GM21576 (cell line): ENCODE measurements around the gene NUDCD3.

ENCODE experiments used
- ATAC-seq: cut with Tn5 transposase; IDR thresholded peaks from one replicate; pipeline ENCODE4 v1.9.1; 2021; ENCODE audit warnings: mild to moderate bottlenecking, moderate library complexity; ENCODE audit not compliant: unreplicated experiment

The NUDCD3 gene

GRCh38 chr7:44385434-44386138 lies 104.9 kb downstream of the NUDCD3 start:
- ATAC-seq = no peak

GRCh38 chr7:44384586-44385433 lies 105.6 kb downstream of the NUDCD3 start:
- ATAC-seq = no peak

GRCh38 chr7:44383566-44383965 lies 106.9 kb downstream of the NUDCD3 start:
- ATAC-seq = no peak

GRCh38 chr7:44382459-44383265 lies 107.8 kb downstream of the NUDCD3 start:
- ATAC-seq = no peak

- no peak for ATAC-seq
These were observed 108.8 kb downstream of the NUDCD3 start for GRCh38 chr7:44381494-44382220.

GRCh38 chr7:44380831-44381493 lies 109.5 kb downstream of the NUDCD3 start:
- ATAC-seq = no peak

GRCh38 chr7:44380189-44380830 lies 110.1 kb downstream of the NUDCD3 start:
- ATAC-seq = no peak

GRCh38 chr7:44379366-44380188 lies 110.9 kb downstream of the NUDCD3 start:
- no peak for ATAC-seq

- ATAC-seq = no peak
These were observed 111.7 kb downstream of the NUDCD3 start for GRCh38 chr7:44378744-44379143.

- peak; percentile 65 for ATAC-seq
These were observed 112.6 kb downstream of the NUDCD3 start for GRCh38 chr7:44377681-44378421.

- no peak for ATAC-seq
These were observed 113.4 kb downstream of the NUDCD3 start for GRCh38 chr7:44377134-44377463.

GRCh38 chr7:44376429-44377133 lies 113.9 kb downstream of the NUDCD3 start:
- ATAC-seq = no peak

GRCh38 chr7:44375926-44376342 lies 114.5 kb downstream of the NUDCD3 start:
- no peak for ATAC-seq

GRCh38 chr7:44375236-44375699 lies 115.2 kb downstream of the NUDCD3 start:
- ATAC-seq = no peak

- ATAC-seq = no peak
These were observed 116.3 kb downstream of the NUDCD3 start for GRCh38 chr7:44374007-44374763.

GRCh38 chr7:44373418-44373740 lies 117.1 kb downstream of the NUDCD3 start:
- ATAC-seq = no peak
